Astrocyte (in vitro differentiated cells and primary cell): ENCODE data around the gene MLXIP. TPM values are rescaled to one million over a fixed set of nuclear protein-coding genes. Genes with fewer than 3 reads are reported as not detected.

Experiments
- DNase-seq: peaks from one replicate; pipeline ENCODE4 v3.0.0-alpha.2; 2010; ENCODE audit warnings: low read depth
- FAIRE-seq: peaks from 2 replicates; lab custom pipeline; 2011; peaks lifted over from hg19 to GRCh38; lab: Jason Lieb, UNC
- H2AFZ ChIP-seq: 2 replicates; pipeline ENCODE4 v1.6.0; 2012; ENCODE audit warnings: low read depth, low read length, inconsistent platforms
- H3K27ac ChIP-seq: 2 replicates; pipeline ENCODE4 v1.5.1; 2011; ENCODE audit warnings: low read depth, low read length, inconsistent platforms
- H3K27me3 ChIP-seq: 2 replicates; pipeline ENCODE4 v1.6.0; 2011; ENCODE audit warnings: low read length, inconsistent platforms; ENCODE audit not compliant: insufficient read depth
- H3K36me3 ChIP-seq: 2 replicates; pipeline ENCODE4 v1.5.1; 2011; ENCODE audit warnings: low read length, inconsistent platforms; ENCODE audit not compliant: insufficient read depth
- H3K4me1 ChIP-seq: 2 replicates; pipeline ENCODE4 v1.5.1; 2011; ENCODE audit warnings: low read length, inconsistent platforms; ENCODE audit not compliant: insufficient read depth
- H3K4me2 ChIP-seq: 2 replicates; pipeline ENCODE4 v1.6.0; 2012; ENCODE audit warnings: low read length, inconsistent platforms
- H3K4me3 ChIP-seq: 2 replicates; pipeline ENCODE4 v1.5.1; 2011; ENCODE audit warnings: low read depth, mild to moderate bottlenecking, low read length, inconsistent platforms; ENCODE audit not compliant: insufficient read depth
- H3K79me2 ChIP-seq: 2 replicates; pipeline ENCODE4 v1.6.0; 2012; ENCODE audit warnings: mild to moderate bottlenecking, low read length, inconsistent platforms; ENCODE audit not compliant: insufficient read depth
- H3K9ac ChIP-seq: 2 replicates; pipeline ENCODE4 v1.6.0; 2012; ENCODE audit warnings: mild to moderate bottlenecking, low read length, inconsistent platforms
- H3K9me3 ChIP-seq: 2 replicates; pipeline ENCODE4 v1.5.1; 2012; ENCODE audit warnings: low read depth, mild to moderate bottlenecking, low read length, inconsistent platforms; ENCODE audit not compliant: insufficient read depth
- H4K20me1 ChIP-seq: 2 replicates; pipeline ENCODE4 v1.6.0; 2012; ENCODE audit warnings: low read length, inconsistent platforms; ENCODE audit not compliant: insufficient read depth
- H3K27ac Mint-ChIP-seq: one replicate; pipeline ENCODE4 v1.8.0; 2021; ENCODE audit warnings: mild to moderate bottlenecking, mixed read lengths; ENCODE audit not compliant: unreplicated experiment
- H3K27me3 Mint-ChIP-seq: one replicate; pipeline ENCODE4 v1.8.0; 2021; ENCODE audit warnings: low read depth, mixed read lengths; ENCODE audit not compliant: unreplicated experiment
- H3K36me3 Mint-ChIP-seq: one replicate; pipeline ENCODE4 v1.8.0; 2021; ENCODE audit warnings: low read depth, mixed read lengths; ENCODE audit not compliant: unreplicated experiment
- H3K4me1 Mint-ChIP-seq: one replicate; pipeline ENCODE4 v1.8.0; 2021; ENCODE audit warnings: low read depth, mixed read lengths; ENCODE audit not compliant: unreplicated experiment
- H3K4me3 Mint-ChIP-seq: one replicate; pipeline ENCODE4 v1.8.0; 2021; ENCODE audit warnings: mild to moderate bottlenecking, moderate library complexity, mixed read lengths; ENCODE audit not compliant: unreplicated experiment
- H3K9me3 Mint-ChIP-seq: one replicate; pipeline ENCODE4 v1.8.0; 2021; ENCODE audit warnings: mild to moderate bottlenecking, mixed read lengths; ENCODE audit not compliant: unreplicated experiment
- EZH2 ChIP-seq: IDR thresholded peaks from 2 replicates; pipeline ENCODE4 v1.6.1; 2012; ENCODE audit warnings: mild to moderate bottlenecking, low read length, inconsistent platforms; ENCODE audit not compliant: insufficient read depth
- total RNA-seq: library from RNA; stranded (reverse); gene quantifications from 2 replicates; pipeline ENCODE4 v1.2.1, GENCODE V29; 2021
- TF ChIP-seq, protein P1 (sequence below): IDR thresholded peaks from 2 replicates; pipeline ENCODE4 v1.5.1; 2011; ENCODE audit warnings: low read depth, mild to moderate bottlenecking, inconsistent platforms, low read length, moderate library complexity; ENCODE audit not compliant: insufficient read depth

Gene MLXIP
- total RNA-seq, 1 donor from 2014 or later, result 62.5 TPM

DNA sequence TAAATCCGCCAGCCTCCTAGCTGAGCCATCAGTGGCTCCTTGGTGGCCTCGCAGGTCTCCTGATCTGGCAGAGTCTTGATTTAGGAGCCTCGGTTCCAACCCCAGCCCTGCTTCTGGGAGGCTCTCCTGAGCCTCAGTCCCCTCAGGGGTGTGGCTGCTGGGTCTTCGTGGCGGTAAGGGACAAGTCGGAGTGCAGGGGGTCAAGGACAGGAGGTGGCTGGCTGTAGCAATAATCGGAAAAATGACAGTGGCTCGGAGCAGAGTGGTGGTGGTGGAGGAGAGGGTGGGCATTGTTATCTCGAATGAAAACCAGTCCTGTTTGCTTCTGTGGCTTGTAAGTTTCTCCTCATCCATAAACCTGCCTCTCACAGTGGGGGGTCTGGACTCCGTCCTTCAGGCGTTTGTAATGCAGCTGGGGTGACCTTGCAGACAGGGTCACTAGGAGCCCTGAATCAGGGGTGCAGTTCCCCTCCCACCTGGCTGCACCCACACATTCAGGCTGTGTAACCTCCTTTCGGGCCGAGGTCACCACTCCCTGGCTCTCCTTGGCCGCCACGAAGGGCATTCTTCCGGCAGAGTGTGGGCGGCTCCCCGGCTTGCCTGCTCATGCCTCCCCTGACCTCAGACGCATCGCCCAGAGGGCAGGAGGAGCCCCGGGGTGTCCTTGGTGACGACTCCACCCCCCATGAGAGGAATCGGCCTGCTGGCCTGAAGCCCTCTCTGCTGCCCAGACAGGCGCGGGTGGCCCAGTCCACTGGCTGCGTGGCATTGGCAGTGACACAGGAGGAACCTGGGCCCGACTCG, 48.7 kb upstream of the MLXIP start:
- H3K27ac Mint-ChIP-seq, result peak overlapping the region; percentile 81
- Histone ChIP-seq H4K20me1 (peaks cover 33% of the 10 kb centered on the region), H3K79me2 (peaks cover 37% of the 10 kb centered on the region), H3K4me1 (peaks cover 16% of the 10 kb centered on the region), H3K27me3 (no peaks in the 10 kb centered on the region), H3K36me3 (no peaks in the 10 kb centered on the region), H3K9me3 (no peaks in the 10 kb centered on the region), H3K9ac (no peak overlapping the region), H3K4me3 (no peak overlapping the region), H3K4me2 (no peak overlapping the region), H2AFZ (no peak overlapping the region), H3K27ac (no peak overlapping the region)
- FAIRE-seq (no peak), DNase-seq (no peak)
- no peaks in the 10 kb centered on the region for H3K9me3 Mint-ChIP-seq
- peaks cover 7% of the 10 kb centered on the region for H3K4me1 Mint-ChIP-seq
- H3K4me3 Mint-ChIP-seq, result no peak overlapping the region
- TF ChIP-seq EZH2, result no peak
- TF ChIP-seq, protein P1, sequence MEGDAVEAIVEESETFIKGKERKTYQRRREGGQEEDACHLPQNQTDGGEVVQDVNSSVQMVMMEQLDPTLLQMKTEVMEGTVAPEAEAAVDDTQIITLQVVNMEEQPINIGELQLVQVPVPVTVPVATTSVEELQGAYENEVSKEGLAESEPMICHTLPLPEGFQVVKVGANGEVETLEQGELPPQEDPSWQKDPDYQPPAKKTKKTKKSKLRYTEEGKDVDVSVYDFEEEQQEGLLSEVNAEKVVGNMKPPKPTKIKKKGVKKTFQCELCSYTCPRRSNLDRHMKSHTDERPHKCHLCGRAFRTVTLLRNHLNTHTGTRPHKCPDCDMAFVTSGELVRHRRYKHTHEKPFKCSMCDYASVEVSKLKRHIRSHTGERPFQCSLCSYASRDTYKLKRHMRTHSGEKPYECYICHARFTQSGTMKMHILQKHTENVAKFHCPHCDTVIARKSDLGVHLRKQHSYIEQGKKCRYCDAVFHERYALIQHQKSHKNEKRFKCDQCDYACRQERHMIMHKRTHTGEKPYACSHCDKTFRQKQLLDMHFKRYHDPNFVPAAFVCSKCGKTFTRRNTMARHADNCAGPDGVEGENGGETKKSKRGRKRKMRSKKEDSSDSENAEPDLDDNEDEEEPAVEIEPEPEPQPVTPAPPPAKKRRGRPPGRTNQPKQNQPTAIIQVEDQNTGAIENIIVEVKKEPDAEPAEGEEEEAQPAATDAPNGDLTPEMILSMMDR, result no peak
- no peaks in the 10 kb centered on the region for H3K27me3 Mint-ChIP-seq
- H3K36me3 Mint-ChIP-seq, result peaks cover 1% of the 10 kb centered on the region

GRCh38 chr12:122030424-122031035, 48.0 kb upstream of the MLXIP start:
- H2AFZ ChIP-seq, result no peak overlapping the region
- peaks cover 33% of the 10 kb centered on the region for H4K20me1 ChIP-seq
- no peak overlapping the region for H3K4me3 ChIP-seq
- Mint-ChIP-seq H3K27ac (no peak overlapping the region), H3K4me3 (no peak overlapping the region), H3K27me3 (no peaks in the 10 kb centered on the region), H3K4me1 (peaks cover 7% of the 10 kb centered on the region), H3K9me3 (no peaks in the 10 kb centered on the region), H3K36me3 (peaks cover 4% of the 10 kb centered on the region)
- peaks cover 33% of the 10 kb centered on the region for H3K79me2 ChIP-seq
- H3K4me2 ChIP-seq, result no peak overlapping the region
- peaks cover 16% of the 10 kb centered on the region for H3K4me1 ChIP-seq
- no peaks in the 10 kb centered on the region for H3K27me3 ChIP-seq
- TF ChIP-seq, protein P1, result no peak
- TF ChIP-seq EZH2, result no peak
- no peak overlapping the region for H3K9ac ChIP-seq
- H3K27ac ChIP-seq, result no peak overlapping the region
- H3K36me3 ChIP-seq, result no peaks in the 10 kb centered on the region
- DNase-seq (no peak), FAIRE-seq (no peak)
- no peaks in the 10 kb centered on the region for H3K9me3 ChIP-seq
